ENCODE measurements around the gene PAK6.

PAK6 gene

DNA sequence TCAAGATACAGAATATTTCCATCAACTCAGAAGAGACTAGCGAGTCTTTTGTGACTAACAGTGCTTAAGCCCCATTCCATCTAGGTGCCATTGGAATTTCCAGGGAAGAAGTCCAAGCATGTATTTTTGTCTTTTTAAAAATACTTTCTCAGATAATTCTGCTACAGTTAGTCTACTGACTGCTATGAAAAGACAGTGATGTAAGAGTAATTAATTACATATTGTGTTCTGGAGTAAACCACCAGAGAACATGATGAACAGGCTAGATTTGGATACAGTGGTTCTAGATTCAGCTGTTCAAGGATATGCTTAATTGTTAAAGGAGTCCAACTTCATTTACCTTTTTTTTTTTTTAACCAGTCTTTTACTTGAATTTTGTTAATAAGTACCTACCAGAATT, 34.8 kb upstream of the PAK6 start:
- TF ChIP-seq, protein P1, sequence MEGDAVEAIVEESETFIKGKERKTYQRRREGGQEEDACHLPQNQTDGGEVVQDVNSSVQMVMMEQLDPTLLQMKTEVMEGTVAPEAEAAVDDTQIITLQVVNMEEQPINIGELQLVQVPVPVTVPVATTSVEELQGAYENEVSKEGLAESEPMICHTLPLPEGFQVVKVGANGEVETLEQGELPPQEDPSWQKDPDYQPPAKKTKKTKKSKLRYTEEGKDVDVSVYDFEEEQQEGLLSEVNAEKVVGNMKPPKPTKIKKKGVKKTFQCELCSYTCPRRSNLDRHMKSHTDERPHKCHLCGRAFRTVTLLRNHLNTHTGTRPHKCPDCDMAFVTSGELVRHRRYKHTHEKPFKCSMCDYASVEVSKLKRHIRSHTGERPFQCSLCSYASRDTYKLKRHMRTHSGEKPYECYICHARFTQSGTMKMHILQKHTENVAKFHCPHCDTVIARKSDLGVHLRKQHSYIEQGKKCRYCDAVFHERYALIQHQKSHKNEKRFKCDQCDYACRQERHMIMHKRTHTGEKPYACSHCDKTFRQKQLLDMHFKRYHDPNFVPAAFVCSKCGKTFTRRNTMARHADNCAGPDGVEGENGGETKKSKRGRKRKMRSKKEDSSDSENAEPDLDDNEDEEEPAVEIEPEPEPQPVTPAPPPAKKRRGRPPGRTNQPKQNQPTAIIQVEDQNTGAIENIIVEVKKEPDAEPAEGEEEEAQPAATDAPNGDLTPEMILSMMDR (IDR thresholded peaks at IDR 0.05; ENCODE audit: low read depth, low read length): no peak
- peaks cover 76% of the 10 kb centered on the region for H3K36me3 ChIP-seq
- H3K27me3 ChIP-seq (ENCODE audit: insufficient read depth, low read depth, severe bottlenecking): no peaks in the 10 kb centered on the region
- no peak for DNase-seq
- no peaks in the 10 kb centered on the region for H3K9me3 ChIP-seq (ENCODE audit: severe bottlenecking)
- no peak overlapping the region for H3K27ac ChIP-seq
- no peak overlapping the region for H3K4me3 ChIP-seq (ENCODE audit: low read depth, low read length)

DNA sequence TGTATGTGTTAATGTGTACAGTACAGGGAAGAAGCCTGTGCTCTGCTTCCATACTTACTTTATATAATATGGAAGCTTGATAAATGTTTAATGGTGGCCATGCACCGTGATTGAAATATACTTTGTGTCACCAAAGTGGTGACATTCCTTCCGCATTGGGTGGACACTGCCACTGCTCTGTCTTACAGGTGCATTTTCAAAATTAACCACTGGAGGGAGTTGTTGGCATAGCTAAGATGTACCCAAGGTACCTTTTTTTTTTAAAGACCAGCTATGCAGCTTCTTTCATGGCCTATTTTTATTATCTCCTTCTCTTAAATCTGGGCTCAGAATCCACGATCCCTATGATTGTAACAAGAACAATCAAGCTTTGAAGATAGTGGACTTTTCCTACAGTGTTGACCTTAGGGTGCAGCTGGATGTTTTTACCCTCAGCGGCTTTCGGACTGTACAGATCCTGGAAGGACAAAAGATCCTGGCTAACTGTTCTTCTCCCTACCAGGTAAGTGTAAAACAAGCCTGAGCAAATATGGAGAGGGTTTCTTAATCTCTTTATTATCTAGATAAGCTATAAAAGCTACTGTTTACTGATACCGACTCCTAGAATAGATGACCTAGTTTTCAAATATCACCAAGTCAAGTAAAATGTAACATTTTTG, 21.6 kb upstream of the PAK6 start:
- DNase-seq: peak; percentile 61
- H3K36me3 ChIP-seq: peaks cover 91% of the 10 kb centered on the region

DNA sequence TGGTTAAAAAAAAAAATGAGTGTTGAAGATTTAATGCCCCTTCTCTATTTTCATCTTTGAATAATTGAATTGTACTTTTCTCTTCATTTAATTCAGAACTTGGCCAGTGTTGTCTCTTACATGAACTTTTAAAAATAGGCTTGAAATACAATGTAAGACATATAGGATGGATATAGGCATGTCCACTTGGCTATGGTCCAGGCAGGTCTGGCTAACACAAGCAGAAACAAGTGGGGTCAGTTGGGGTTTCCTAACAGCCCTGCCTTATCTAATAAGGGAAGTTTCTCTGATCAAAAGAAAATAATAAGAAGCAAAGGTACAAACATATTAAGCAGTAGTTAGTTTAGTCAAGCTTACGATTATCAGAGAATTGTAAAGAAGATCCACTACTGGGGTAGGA, 19.1 kb upstream of the PAK6 start:
- DNase-seq: no peak
- no peaks in the 10 kb centered on the region for H3K27me3 ChIP-seq (ENCODE audit: insufficient read depth, low read depth, severe bottlenecking)
- no peak overlapping the region for H3K4me3 ChIP-seq (ENCODE audit: low read depth, low read length)
- H3K36me3 ChIP-seq: peaks cover 86% of the 10 kb centered on the region
- H3K27ac ChIP-seq: no peak overlapping the region
- no peaks in the 10 kb centered on the region for H3K9me3 ChIP-seq (ENCODE audit: severe bottlenecking)
- TF ChIP-seq, protein P1 (IDR thresholded peaks at IDR 0.05; ENCODE audit: low read depth, low read length): no peak

More for the DNA sequence above, 21.6 kb upstream of the PAK6 start:
- Histone ChIP-seq H3K27ac (no peak overlapping the region), H3K4me3 (ENCODE audit: low read depth, low read length) (no peak overlapping the region), H3K9me3 (ENCODE audit: severe bottlenecking) (no peaks in the 10 kb centered on the region), H3K27me3 (ENCODE audit: insufficient read depth, low read depth, severe bottlenecking) (no peaks in the 10 kb centered on the region)
- TF ChIP-seq, protein P1 (IDR thresholded peaks at IDR 0.05; ENCODE audit: low read depth, low read length): peak; percentile 65

- Histone ChIP-seq H3K9me3 (ENCODE audit: severe bottlenecking) (no peaks in the 10 kb centered on the region), H3K36me3 (peaks cover 69% of the 10 kb centered on the region), H3K27ac (no peak overlapping the region), H3K4me3 (ENCODE audit: low read depth, low read length) (no peak overlapping the region), H3K27me3 (ENCODE audit: insufficient read depth, low read depth, severe bottlenecking) (no peaks in the 10 kb centered on the region)
- TF ChIP-seq, protein P1 (IDR thresholded peaks at IDR 0.05; ENCODE audit: low read depth, low read length): no peak
- no peak for DNase-seq
Observed at GRCh38 chr15:40222131-40222530, 16.7 kb upstream of the PAK6 start.

GRCh38 chr15:40226736-40227135, 12.1 kb upstream of the PAK6 start:
- Histone ChIP-seq H3K27ac (no peak overlapping the region), H3K27me3 (ENCODE audit: insufficient read depth, low read depth, severe bottlenecking) (no peaks in the 10 kb centered on the region), H3K4me3 (ENCODE audit: low read depth, low read length) (no peak overlapping the region), H3K36me3 (peaks cover 49% of the 10 kb centered on the region), H3K9me3 (ENCODE audit: severe bottlenecking) (no peaks in the 10 kb centered on the region)
- TF ChIP-seq, protein P1 (IDR thresholded peaks at IDR 0.05; ENCODE audit: low read depth, low read length): no peak
- no peak for DNase-seq

- no peak overlapping the region for H3K4me3 ChIP-seq (ENCODE audit: low read depth, low read length)
- DNase-seq: no peak
- H3K36me3 ChIP-seq: peaks cover 30% of the 10 kb centered on the region
- TF ChIP-seq, protein P1 (IDR thresholded peaks at IDR 0.05; ENCODE audit: low read depth, low read length): no peak
- H3K27ac ChIP-seq: no peak overlapping the region
- no peaks in the 10 kb centered on the region for H3K27me3 ChIP-seq (ENCODE audit: insufficient read depth, low read depth, severe bottlenecking)
- no peaks in the 10 kb centered on the region for H3K9me3 ChIP-seq (ENCODE audit: severe bottlenecking)
Observed at GRCh38 chr15:40229316-40229715, 9.5 kb upstream of the PAK6 start.

All from WERI-Rb-1 (cell line).